Nucleus accumbens (tissue), 56 donors: ENCODE data around the gene EID1.
A peak's percentile ranks its signal among the peaks of the same experiment; 100 is the strongest.

ENCODE experiments used
- DNase-seq, 56 donors: peaks; one replicate each; lab custom pipeline; 2025; lab: John Stamatoyannopoulos, UW

Gene EID1

DNA sequence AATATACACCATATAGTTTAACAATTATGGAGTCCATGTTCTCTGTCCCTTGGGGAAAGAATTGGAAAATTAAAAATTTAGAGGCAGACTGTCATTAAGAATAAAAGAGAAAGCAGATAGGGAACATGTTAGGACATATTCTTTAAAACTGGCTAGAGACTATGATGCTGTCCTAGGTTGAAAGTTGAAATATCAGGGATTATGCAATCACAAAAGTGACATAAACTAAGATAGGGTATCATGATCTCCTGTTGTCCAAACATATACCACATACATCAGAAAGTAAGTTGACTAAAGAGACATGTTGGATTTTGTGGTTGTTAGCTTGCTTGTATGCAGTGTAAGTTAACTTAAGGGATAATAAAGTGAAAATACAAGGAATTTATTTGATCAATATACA, 9.9 kb upstream of the EID1 start:
- no peak for DNase-seq

DNA sequence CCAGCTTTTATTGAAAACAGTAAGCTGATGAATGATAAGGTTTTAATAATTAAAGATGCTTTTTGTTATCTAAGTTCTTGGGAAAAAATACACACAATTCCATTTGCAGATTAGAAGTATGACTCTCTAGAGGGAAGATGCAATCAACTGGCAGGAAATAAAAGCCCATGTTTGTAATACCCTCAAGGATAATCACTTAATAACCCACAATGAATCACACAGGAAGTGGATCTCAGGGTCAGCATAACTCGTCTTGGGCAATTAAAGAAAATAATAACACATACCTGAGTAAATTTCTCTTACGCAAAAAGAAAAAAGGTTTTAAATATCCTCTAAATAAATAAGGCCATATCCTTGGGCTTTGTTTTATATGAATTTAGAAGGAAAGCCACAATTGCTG, 9.4 kb upstream of the EID1 start:
- DNase-seq = no peak

GRCh38 chr15:48869966-48870365, 8.0 kb upstream of the EID1 start:
- no peak for DNase-seq

DNA sequence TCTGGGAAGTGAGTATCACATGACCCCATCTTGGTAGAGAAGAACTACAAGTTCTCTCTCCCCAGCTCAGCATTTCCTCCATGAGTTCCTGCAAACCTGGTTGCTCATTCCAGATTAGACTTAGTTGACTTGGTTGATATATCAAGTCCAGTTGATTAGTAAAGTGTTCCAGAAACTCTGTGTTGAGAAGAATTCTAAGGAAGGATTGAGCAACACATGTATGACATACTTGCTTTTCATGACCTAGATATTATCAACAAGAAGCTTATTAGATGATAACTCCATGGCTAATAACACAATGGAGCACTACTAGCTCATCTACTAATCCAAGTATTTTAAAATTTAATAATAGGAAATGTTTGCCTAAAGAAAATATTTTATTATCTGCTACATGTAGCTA, 6.4 kb upstream of the EID1 start:
- DNase-seq = no peak

- DNase-seq = no peak
Observed at GRCh38 chr15:48872632-48873031, 5.3 kb upstream of the EID1 start.

GRCh38 chr15:48875241-48875960, 2.5 kb upstream of the EID1 start:
- no peak for DNase-seq

- no peak for DNase-seq
Observed at GRCh38 chr15:48876057-48876456, 1.9 kb upstream of the EID1 start.

DNA sequence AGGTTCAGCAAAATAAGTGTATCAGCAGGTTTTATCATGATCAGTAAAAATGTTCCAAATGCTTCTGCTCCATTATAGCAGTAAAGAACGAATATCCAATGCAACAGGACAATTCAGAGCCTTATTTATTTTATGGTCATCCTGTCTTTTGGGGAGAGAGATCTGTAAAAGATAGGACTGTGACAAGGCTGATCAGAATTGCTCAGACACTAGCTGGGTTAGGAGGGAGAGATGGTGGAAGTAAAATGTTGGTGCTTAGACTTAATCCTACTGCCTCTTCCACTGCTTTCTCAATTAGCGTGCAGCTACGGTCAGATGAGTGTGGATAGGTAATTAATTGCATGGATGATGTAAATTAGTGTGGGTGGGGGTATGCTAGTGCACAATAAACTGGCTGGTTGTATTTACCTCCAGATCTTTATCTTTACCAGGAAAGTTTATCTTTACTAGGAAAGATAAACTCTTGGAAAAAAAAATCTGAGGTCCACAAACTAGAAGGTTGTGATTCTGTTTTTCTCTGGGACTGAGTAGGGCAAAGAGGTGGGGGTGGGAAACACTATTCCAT, 2.2 kb downstream of the EID1 start:
- DNase-seq = no peak

- DNase-seq = no peak
Observed at GRCh38 chr15:48883699-48884098, 5.8 kb downstream of the EID1 start.

GRCh38 chr15:48887144-48887543, 9.2 kb downstream of the EID1 start:
- DNase-seq = no peak

DNA sequence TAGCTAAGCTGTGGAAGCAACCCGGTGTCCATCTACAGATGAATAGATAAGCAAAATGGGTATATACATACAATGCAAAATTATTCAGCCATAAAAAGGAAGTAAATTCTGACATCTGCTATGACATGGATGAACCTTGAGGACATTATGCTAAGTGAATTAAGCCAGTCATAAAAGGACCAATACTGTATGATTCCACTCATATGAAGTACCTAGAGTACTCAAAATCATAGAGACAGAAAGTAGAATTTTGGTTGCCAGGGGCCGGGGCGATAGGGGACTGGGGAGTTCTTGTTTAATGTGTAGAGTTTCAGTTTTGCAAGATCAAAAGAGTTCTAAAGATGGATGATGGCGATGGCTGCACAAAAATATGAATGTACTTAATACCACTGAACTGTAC, 10.3 kb downstream of the EID1 start:
- no peak for DNase-seq

DNA sequence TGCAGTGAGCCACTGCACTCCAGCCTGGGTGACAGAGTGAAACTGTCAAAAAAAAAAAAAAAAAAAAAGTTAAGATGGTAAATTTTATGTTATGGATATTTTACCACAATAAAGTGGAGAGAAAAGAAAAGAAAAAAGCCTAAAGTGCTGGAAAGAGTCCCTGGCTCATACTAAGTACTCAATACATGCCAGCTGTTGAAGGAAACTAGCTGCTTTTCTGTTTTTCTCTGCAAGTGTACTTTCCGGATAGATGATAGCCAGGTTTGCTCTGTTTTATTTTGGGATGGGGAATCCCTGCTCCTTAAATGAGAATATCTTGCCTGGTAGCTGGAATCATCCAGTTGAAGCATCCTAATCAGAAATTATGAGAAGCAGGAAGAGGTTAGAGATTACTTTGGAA, 10.9 kb downstream of the EID1 start:
- no peak for DNase-seq

DNA sequence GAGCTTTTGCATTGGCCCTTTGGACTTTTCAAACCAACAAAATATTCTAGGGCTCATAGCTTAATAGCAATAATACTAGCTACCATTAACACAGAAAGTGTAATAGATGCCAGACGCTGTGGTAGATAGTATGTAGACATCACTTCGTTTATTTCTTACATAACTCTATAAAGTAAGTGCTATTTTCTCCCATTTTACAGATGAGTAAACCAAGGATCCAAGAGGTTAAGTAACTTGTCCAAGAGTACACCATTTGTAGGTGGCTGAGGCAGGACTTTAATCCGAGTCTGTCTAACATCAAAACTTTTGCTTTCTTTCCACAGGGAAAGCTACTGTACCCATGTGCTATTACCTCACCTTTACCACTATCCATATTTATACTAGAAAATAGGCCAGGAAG, 12.0 kb downstream of the EID1 start:
- no peak for DNase-seq

DNA sequence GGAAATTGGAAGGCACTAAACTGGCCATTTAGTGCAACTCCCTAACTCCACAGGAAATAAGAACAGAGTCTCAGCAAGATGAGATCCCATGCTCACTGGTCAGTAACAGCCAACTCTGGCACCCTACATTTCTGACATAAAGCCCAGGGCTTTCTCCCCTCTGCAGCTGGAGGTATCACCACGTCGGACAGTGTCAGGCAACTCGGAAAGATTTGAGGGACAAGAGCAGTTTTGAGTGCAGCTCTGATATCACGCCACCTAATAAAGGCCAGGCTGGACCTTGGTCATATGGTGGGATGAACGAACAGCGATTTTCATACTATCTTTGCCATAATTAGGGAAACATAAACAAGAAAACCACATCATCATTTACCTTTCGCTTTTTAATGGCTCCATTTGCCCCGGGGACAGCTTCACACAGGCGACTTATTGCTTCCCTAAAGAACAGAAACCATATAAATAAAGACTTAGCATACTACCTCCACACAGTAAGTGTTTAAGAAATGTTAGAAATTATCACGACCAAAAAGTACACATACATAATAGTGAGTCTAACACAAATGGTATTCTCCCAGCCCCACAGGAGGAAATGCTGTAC, 12.5 kb downstream of the EID1 start:
- DNase-seq = no peak

- no peak for DNase-seq
Observed at GRCh38 chr15:48891232-48891765, 13.4 kb downstream of the EID1 start.

DNA sequence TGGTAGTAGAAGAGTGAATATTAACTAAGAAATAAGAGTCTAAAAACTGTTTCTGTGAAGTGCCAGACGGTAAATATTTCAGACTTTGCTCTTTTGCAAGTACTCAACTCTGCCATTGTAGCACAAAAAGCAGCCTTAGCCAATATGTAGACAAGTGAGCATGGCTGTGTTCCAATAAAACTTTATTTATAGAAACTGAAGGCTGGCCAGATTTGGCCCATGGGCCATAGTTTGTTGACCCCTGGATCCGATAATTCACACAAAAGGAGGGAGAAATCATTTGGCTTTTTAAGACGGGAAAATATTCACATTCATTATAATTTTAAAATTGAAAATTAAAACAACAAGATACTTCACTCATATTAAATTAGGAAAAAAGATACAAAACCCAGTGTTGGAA, 15.4 kb downstream of the EID1 start:
- DNase-seq = no peak

DNA sequence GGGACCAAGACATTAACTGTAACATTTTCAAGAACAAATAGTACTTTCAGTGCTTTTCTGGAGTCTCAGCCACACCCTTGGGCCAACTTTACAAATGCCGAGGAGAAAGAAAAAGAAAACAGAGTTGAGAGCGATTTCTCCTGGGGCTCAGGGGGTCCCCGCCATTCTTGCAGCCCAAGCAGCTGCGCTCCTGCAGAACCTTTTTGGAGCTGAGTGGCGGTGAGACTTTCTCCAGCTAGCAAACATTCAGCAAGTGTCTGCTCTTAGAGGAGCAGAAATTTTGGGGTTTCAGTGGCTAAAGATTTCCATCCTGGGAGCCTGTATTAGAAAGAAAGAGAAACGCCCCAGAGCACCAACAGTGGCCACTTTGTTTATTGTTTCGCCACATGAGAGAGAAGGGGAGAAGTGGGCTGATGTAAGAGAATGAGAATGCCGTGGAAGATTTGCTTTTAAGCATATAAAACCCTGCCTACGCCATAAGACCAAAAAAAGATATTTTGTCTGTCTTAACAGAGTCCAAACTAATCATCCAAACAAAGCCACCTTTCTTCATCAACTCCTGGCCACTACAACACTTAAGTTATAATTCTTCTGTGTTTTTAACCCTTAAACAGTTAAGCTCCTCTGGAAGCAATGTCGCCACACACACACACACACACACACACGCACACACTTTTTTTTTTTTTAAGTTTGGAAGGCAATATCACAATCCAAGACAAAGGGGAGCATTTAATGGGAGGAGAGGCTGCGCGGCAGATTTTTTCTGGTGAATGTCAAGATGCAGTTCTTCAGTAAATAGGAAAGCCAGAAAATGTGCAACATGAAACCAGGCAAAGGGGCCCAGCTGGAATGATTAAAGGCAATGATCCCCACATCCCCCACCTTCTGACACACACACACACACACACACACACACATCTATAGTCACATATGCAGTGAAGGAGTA, 19.2 kb downstream of the EID1 start:
- peak in 25 of 56 donors; percentile 2 to 47 (median 19) for DNase-seq

DNA sequence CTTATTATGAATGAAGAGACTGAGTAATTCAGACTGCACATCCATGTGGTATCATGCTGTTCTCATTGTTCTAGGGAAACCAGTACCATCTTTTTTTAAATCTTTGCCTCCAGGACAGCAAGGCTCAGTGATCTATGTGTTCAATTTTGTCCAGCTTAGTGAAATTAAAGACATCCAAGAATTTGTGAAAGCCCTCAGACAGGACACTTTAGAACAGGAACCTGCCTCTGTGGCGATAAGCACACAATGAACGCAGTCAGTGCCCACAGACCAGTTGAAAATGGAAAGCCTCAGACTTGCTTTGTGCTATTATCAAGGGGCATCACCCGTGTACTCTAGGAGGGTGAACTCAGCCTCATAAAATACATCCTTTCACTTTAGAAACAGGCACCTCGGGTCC, 20.1 kb downstream of the EID1 start:
- DNase-seq = peak in 1 of 56 donors; percentile 3

DNA sequence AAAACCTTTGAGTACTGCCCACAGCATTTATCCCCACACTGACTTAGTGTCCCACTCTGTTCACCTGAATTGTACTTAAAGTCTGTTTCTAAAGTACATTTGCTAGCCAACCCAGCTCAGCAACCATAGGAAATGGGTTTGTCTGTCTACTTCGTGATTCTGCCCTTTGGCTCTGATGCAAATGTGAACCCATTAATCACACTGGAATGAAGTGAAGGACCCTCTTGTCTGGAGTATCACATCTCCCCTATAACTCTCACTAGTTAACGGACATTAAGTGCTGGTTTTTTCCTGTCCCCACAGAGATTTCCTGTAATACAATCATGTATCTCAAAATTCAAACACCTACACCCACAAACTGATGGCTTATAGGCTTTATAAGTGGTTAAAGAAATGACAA, 20.5 kb downstream of the EID1 start:
- DNase-seq = no peak

GRCh38 chr15:48899793-48900192, 21.9 kb downstream of the EID1 start:
- DNase-seq = no peak

- no peak for DNase-seq
Observed at GRCh38 chr15:48904758-48905157, 26.8 kb downstream of the EID1 start.
